Measurements from ENCODE around the gene DHRS7. TPM values are rescaled to one million over a fixed set of nuclear protein-coding genes. Genes with fewer than 3 reads are reported as not detected.

The DHRS7 gene
- polyA plus RNA-seq, 1 of the 3 experiments (the other 2 are of a cell fraction): 88.7 TPM

- CTCF ChIA-PET: interaction anchor here (0.8 kb wide), 1 partner anchor 161 kb away, joined by 3 read pairs; no protein-coding TSS in a partner anchor
- DNase-seq: no peak
- Histone ChIP-seq H3K36me3 (replicated peaks in 1 of 2; ENCODE audit: control insufficient read depth in 1 of 2, insufficient read depth in 2 of 2, low read length in 1 of 2) (peaks cover 77 to 90% of the 10 kb centered on the region in 2 experiments), H3K9me3 (no peaks in the 10 kb centered on the region), H4K20me1 (ENCODE audit: insufficient read depth) (no peaks in the 10 kb centered on the region), H2AFZ (ENCODE audit: low read depth) (no peak overlapping the region), H3K9ac (no peak overlapping the region), H3K4me3 (ENCODE audit: low read depth in 2 of 2, low read length in 1 of 2) (no peak overlapping the region), H3K27ac (ENCODE audit: low read depth in 2 of 2, low read length in 1 of 2) (no peak overlapping the region), H3K4me2 (no peak overlapping the region), H3K27me3 (ENCODE audit: insufficient read depth) (no peaks in the 10 kb centered on the region), H3K79me2 (ENCODE audit: insufficient read depth) (no peaks in the 10 kb centered on the region; the same call in 1 of the 2 replicates), H3F3A (replicated peaks; ENCODE audit: insufficient read depth) (peaks cover under 1% of the 10 kb centered on the region), H3K4me1 (ENCODE audit: control insufficient read depth in 1 of 2, insufficient read depth in 2 of 2, low read depth in 1 of 2, low read length in 1 of 2) (no peaks in the 10 kb centered on the region), H3K9me2 (no peaks in the 10 kb centered on the region)
- POLR2A ChIA-PET: no interaction called here
- no peak for TF ChIP-seq FOSL2 (IDR thresholded peaks at IDR 0.05; ENCODE audit: borderline replicate concordance, low read depth)
- no peak for TF ChIP-seq YY1 (IDR thresholded peaks at IDR 0.05; ENCODE audit: low read depth)
- no peak for TF ChIP-seq JUND (IDR thresholded peaks at IDR 0.05)
- no peak for TF ChIP-seq MEF2A (IDR thresholded peaks at IDR 0.05; ENCODE audit: borderline replicate concordance, low read depth)
- no peak for TF ChIP-seq TAF1 (IDR thresholded peaks at IDR 0.05; ENCODE audit: borderline replicate concordance, low read depth, low read length)
Measured at GRCh38 chr14:60125918-60126317, 39.3 kb downstream of the DHRS7 start.

- Histone ChIP-seq H3K9me2 (no peaks in the 10 kb centered on the region), H3K4me2 (no peak overlapping the region), H3K4me3 (ENCODE audit: low read depth in 2 of 2, low read length in 1 of 2) (no peak overlapping the region), H2AFZ (ENCODE audit: low read depth) (no peak overlapping the region), H4K20me1 (ENCODE audit: insufficient read depth) (no peaks in the 10 kb centered on the region), H3K4me1 (ENCODE audit: control insufficient read depth in 1 of 2, insufficient read depth in 2 of 2, low read depth in 1 of 2, low read length in 1 of 2) (peaks cover 0 to 1% of the 10 kb centered on the region in 2 experiments; a peak in 2 of 4 replicates), H3K9me3 (no peaks in the 10 kb centered on the region), H3K9ac (no peak overlapping the region), H3K27ac (ENCODE audit: low read depth in 2 of 2, low read length in 1 of 2) (no peak overlapping the region), H3F3A (replicated peaks; ENCODE audit: insufficient read depth) (peaks cover 4% of the 10 kb centered on the region), H3K36me3 (replicated peaks in 1 of 2; ENCODE audit: control insufficient read depth in 1 of 2, insufficient read depth in 2 of 2, low read length in 1 of 2) (peaks cover 63 to 64% of the 10 kb centered on the region in 2 experiments), H3K27me3 (ENCODE audit: insufficient read depth) (no peaks in the 10 kb centered on the region), H3K79me2 (ENCODE audit: insufficient read depth) (peaks cover 45% of the 10 kb centered on the region)
- TF ChIP-seq EZH2phosphoT487 (IDR thresholded peaks at IDR 0.05; ENCODE audit: borderline replicate concordance, low read depth): no peak
- 90% methylated on average over 4 of the region's 4 CpGs for WGBS (ENCODE audit: low lambda C conversion rate)
- POLR2A ChIA-PET: no interaction called here
- CTCF ChIA-PET: no interaction called here
- no peak for DNase-seq
Measured at GRCh38 chr14:60116181-60116580, 49.0 kb downstream of the DHRS7 start.

GRCh38 chr14:60114881-60115280 lies 50.3 kb downstream of the DHRS7 start:
- POLR2A ChIA-PET: no interaction called here
- Histone ChIP-seq H3K79me2 (ENCODE audit: insufficient read depth) (peaks cover 58% of the 10 kb centered on the region), H3K27me3 (ENCODE audit: insufficient read depth) (no peaks in the 10 kb centered on the region), H3K4me1 (ENCODE audit: control insufficient read depth in 1 of 2, insufficient read depth in 2 of 2, low read depth in 1 of 2, low read length in 1 of 2) (peaks cover 0 to 5% of the 10 kb centered on the region in 2 experiments; a peak in 2 of 4 replicates), H3K9me3 (no peaks in the 10 kb centered on the region), H3K9ac (no peak overlapping the region), H4K20me1 (ENCODE audit: insufficient read depth) (no peaks in the 10 kb centered on the region), H3K4me3 (ENCODE audit: low read depth in 2 of 2, low read length in 1 of 2) (no peak overlapping the region), H3K4me2 (no peak overlapping the region), H3K9me2 (no peaks in the 10 kb centered on the region), H3F3A (replicated peaks; ENCODE audit: insufficient read depth) (peaks cover 4% of the 10 kb centered on the region), H2AFZ (ENCODE audit: low read depth) (no peak overlapping the region), H3K27ac (ENCODE audit: low read depth in 2 of 2, low read length in 1 of 2) (no peak overlapping the region), H3K36me3 (replicated peaks in 1 of 2; ENCODE audit: control insufficient read depth in 1 of 2, insufficient read depth in 2 of 2, low read length in 1 of 2) (peaks cover 55 to 57% of the 10 kb centered on the region in 2 experiments)
- no peak for DNase-seq
- TF ChIP-seq CHD2 (IDR thresholded peaks at IDR 0.05; ENCODE audit: low read length, partially characterized antibody) (no peak), NFIC (IDR thresholded peaks at IDR 0.05; ENCODE audit: borderline replicate concordance) (no peak), GATA2 (CRISPR knock-in tag; IDR thresholded peaks at IDR 0.05) (no peak), TAF1 (IDR thresholded peaks at IDR 0.05; ENCODE audit: borderline replicate concordance, low read depth, low read length) (no peak), IRF3 (IDR thresholded peaks at IDR 0.05; ENCODE audit: low read depth, low read length) (no peak), PBX3 (IDR thresholded peaks at IDR 0.05) (no peak), FOXJ3 (CRISPR knock-in tag; IDR thresholded peaks at IDR 0.05) (no peak)
- 71% methylated on average over 1 of the region's 1 CpG for WGBS (ENCODE audit: low lambda C conversion rate)
- CTCF ChIA-PET: no interaction called here

All from SK-N-SH (cell line).